SH-SY5Y (cell line): ENCODE data around the gene MACIR.

ENCODE experiments used
- GATA2 ChIP-seq: IDR thresholded peaks from 2 replicates; pipeline ENCODE4 v1.6.1; 2011; ENCODE audit warnings: mild to moderate bottlenecking, low read depth, low read length
- GATA3 ChIP-seq: IDR thresholded peaks from 2 replicates; pipeline ENCODE4 v1.6.1; 2011; ENCODE audit warnings: low read depth, mild to moderate bottlenecking, low read length, moderate library complexity

Gene MACIR

DNA sequence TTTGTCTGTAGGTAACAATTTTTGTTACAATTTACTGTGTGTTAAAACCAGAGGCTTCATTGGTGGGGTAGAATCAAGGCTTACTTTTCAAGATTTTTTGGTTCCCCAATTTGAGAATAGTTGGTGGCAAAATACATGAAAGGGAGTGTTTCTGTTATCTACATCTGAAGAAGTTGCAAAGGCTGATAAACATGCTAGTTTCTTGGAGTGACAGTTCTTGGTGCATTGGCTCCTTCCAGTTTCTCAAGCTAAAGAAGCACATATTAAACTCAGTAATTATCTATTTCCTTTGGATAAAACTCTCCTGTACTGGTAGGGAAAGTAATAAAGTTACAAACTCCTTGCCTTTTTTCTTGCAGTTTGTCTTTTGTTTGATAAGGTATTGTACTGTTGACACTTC is 5.9 kb downstream of the MACIR start:
- TF ChIP-seq GATA2 (no peak), GATA3 (no peak)

DNA sequence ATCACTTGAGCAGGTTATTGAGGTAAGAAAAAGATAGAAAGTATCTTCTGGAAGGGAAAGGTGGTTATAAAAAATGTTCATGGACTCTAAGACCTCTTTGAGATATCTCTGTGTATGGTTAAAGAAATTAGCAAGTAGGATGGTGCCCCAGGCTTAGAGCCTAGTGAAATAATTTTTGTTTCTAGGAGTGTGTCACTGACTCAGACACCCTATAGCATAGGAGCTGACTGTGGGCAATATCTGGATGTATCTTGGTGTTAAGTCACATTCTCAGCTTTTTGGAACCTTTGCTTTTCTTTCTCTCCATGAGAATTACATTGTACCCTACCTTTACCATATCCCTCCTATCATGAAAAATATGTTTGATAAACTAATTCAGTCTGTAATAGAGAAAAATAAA is 12.0 kb downstream of the MACIR start:
- TF ChIP-seq GATA3 (no peak), GATA2 (no peak)

DNA sequence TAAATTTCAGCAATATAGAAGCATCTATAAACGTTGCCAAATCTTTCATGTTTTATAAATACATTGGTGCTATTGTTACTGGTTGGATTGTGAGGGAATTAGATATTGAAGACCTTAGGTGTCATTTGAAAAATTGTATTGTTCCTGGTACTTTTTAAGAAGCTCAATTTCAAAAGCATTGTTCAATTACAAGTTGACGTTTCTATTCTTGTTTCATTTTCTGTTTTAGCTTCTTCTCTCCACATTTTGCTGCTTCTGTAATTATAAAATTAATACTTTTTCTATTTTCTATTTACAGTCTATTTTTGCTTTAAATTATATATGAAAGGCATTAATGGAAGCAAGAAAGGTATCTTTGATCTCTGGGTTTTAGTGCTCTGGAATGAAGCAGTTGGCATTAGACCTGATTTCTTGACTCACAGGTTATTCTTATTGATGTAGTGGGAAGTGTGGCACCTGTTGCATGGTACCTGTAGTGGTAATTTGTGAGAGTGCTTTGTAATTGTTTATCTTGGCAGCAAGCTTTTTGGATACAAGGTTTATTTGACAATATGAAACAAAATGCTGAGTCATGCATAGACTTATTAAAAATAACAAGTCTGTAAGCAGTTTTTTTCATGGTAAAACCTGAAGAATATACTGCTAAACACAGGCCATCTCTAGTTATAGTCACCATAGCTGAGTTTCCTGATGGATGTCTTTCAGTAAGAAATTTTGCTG is 13.2 kb downstream of the MACIR start:
- TF ChIP-seq GATA3 (no peak), GATA2 (no peak)

DNA sequence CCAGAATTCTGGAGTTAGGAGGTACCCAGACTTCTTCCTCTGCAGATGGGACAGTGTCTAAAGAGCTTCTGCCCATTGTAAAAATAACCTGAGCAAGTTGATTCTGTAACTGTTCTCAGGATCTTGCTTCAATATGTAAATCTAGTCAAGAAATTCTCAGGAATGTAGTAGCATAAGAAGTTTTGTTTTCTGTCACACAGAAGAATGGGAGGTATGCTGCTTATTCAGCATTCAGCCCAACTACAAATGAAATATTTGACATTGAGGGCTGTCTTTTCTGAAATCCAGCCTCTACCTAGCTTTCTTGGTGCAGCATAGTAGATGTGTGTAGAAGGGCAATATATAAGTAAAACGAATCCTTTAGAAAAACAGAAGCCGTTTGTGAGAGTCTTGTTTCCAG is 13.8 kb downstream of the MACIR start:
- no peak for TF ChIP-seq GATA3
- no peak for TF ChIP-seq GATA2

DNA sequence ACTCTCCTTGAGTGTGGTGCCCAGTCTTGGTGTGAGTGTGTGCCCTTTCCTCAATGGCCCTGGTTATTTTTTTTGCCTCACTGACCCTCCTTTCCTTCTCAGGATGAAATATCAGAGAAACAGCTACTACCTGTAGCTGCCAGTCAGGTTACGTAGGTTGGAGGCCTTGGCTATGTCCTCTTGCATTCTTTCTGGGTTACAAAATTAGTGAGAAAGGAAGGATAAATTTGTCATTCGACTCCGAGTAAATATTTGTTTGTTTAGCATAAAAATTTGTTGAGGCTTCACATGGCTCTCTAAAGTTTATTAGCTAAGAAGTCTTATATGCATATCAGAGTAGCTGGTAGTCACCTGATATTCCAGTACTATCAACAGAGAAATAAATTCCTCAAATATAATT is 15.4 kb downstream of the MACIR start:
- TF ChIP-seq GATA2: no peak
- TF ChIP-seq GATA3: no peak

DNA sequence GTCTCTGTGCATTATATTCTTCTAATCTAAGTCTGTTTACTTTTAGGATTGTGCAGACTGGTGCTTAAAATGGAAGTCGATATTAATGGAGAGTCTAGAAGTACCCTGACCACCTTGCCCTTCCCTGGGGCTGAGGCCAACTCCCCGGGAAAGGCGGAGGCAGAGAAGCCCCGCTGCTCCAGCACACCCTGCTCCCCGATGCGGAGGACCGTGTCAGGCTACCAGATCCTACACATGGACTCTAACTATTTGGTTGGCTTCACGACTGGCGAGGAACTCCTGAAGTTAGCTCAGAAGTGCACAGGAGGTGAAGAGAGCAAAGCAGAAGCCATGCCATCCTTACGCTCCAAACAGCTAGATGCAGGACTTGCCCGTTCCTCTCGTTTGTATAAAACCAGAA is 17.3 kb downstream of the MACIR start:
- TF ChIP-seq GATA3: no peak
- TF ChIP-seq GATA2: no peak

DNA sequence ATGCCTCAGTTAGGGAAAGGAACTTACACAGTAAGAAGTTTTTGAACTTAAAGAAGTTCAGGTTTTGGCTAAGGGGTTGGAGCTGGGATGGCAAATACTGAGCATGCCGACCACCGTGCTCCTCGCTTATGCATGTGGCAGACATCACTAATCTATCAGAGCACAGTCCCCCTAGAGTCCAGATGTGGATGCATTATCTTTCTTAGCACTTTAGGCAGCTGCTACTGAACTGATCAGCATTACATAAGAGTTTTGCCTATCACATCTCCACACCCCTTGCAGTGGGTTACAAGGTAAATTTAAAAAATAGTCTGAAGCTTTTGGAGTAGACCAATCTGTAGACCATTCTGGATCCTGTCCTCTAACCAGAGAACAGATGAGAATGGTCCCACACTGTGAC is 22.4 kb downstream of the MACIR start:
- TF ChIP-seq GATA2 (no peak), GATA3 (no peak)

DNA sequence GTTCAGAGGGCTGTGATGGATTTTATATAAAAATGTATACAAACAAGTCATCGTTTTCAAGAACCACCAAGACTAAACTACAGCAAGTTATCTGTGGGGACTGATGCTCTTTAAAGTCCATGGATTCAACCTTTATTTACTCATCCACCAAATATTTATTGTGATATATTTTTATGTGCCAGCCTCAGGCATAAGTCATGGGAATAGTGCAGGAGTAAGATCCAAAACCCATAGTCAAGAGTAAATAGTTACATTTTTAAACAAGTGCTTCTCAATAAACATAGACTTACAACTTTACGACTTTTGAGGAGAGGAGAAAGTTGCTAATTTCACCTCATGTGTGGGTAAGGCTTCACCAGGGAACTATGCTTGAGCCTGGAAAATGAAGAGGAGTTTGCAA is 24.6 kb downstream of the MACIR start:
- TF ChIP-seq GATA2: no peak

DNA sequence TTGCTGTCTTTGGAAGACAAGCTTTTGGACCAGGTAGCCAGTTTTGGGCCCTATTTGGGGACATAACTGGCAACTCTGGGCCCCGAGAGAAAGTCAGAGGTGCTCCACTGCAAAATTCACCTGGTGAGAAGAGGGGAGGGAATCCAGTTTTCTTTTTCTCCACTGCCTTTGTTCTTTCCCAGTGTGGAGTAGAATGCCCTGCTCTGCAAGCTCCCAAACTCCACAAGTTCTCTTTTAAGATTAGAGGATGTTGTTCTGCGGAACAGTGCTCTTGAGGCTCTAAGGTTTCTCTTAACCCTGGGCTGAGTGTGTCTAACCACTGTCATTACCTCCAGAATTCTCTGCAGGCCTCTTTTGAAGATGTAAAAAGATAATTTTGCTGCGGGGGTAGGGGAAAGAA is 25.3 kb downstream of the MACIR start:
- TF ChIP-seq GATA2: no peak
- TF ChIP-seq GATA3: no peak

DNA sequence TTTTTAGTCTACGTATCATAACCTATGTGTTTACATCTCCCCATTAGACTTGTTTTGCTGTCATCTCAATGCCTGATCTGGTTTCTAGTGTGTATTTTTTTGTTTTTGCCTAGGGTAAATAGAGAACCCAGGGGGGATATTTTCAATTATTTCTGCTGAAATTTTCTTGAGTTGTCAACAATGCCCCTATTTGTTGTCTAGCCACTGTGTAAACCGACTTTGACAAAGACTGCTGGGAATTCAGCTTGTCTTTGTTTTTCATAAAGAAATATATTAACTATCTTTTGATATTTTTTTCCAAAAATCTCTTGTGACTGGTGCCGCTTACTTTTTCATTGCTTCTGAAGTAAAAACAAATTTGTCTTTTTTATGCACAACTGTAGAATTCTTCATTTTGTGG is 28.1 kb downstream of the MACIR start:
- TF ChIP-seq GATA2 (no peak), GATA3 (no peak)

DNA sequence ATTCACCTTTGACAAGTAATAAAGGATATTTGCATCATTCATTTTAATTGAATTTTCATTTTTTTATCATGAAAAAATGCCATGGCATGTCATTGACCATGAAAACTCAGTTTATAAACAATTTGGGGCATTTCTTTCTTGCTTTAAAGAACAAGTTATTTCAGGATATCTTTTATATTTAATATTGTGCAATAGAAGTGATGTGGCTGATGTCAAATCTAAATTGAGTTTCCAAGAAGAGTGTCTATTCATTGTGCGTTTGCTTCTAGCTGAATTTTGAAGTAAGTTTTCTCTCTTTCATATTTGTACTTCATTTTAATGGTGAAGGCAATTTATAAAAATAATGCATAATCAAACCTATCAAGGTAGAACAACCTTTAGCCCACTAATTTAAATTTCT is 30.5 kb downstream of the MACIR start:
- TF ChIP-seq GATA3: no peak
- no peak for TF ChIP-seq GATA2

DNA sequence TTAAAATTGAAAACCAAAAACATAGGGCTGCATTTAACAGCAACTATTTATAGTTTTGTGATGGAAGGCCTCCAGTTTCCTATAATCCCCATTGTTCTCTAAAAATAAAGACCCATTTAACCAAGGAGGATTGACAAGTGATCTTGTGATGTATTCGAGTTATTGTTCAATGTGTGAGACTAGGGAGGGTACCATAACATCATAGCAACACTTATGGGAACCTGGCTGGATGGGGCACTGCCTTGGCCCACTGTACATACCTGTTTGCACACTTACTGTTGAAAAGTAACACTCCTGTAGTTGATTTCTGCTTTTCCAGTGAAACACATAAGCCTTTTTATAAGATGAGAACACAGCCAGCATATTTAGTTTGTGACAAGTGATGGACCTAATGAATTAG is 32.3 kb downstream of the MACIR start:
- no peak for TF ChIP-seq GATA3
- no peak for TF ChIP-seq GATA2

DNA sequence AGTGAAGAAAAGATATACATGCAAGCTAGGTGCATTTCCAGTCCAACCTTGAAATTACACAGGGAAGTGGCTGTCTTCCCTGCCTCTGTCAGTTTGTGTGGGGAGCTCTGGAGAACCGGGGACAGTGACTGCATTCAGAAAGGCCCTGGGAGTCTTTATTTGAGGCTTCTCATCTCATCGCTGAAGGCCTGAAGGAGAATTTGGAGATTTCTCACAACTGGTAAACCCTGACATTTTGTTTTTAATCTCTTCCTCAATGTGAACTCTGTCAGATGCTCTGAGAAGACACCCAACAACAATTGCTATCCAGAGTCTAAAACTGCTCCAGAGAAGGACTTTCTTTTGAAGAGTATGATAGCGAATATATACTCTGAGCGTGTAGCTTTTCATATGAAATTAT is 33.0 kb downstream of the MACIR start:
- TF ChIP-seq GATA3 (no peak), GATA2 (no peak)

DNA sequence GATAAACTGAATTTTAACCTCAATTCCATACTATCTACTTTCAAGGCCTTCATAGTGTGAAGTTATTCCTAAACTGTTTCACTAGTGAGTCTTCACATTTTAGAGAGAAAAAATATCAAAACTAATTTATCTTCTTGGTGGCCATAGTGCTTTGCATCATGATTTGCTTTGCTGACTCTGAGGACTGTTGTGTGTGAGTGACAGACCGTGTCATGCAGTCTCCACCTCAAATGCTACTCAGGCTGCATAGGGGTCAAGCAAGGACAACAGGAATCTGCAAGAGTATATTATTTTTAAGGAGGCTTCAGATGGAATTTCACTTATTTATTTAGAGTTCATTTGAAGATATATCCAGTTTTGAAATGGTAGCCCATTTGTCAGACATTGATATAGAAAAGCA is 34.5 kb downstream of the MACIR start:
- no peak for TF ChIP-seq GATA2
- no peak for TF ChIP-seq GATA3

DNA sequence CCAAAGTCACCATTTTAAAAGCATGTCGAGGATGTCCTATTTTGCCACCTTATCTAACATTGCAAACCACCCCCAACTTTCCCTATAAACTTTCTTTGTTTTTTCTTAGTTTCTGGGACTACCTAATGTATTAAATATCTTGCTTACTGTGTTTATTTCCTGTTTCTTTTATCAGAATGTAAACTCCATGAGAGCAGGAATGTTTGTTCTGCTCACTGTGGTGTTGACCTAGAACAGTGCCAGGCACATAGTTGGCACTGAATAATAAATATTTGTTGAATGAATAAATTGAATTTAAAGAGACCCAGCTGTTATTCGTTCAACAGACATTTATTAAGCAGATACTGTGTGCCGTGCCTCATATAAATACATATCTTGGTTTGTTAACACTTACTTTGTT is 35.2 kb downstream of the MACIR start:
- TF ChIP-seq GATA3 (no peak), GATA2 (no peak)

DNA sequence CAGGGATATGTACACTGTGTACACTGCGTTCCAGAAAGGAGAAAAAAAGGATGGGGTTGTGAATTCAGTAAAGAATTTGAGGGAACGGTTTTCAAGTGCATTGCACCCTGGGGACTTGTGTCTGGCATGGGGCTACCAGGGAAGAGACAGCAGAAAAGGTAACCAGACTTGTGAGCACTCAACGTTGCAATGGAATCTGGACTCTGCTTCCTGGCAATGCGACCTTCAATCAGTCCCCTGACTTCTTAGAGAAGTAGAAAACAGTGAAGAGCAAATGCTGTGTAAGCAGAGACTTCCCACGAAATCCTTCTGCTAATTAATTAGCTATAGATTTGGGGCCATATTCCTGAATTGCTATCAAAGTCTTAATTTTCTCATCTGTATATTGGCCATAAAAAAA is 36.3 kb downstream of the MACIR start:
- TF ChIP-seq GATA3 (no peak), GATA2 (no peak)

DNA sequence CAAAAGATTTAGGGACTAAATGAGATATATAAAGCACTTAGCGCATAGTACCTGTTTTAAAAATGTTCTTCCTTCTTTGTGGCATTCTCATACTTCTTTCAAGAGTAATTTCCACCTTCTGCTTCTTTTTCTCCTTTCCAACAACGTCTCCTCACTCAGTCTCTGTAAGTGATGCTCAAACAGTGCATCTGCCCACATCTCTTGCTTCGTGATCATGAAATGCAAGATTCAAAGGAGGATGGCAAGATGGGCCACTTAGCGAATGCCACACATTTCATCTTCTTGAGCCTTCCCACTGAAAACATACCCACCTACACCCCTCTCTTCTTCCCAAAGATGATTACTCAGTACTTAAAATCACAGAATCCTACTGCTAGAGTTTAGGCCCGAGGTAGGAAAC is 36.9 kb downstream of the MACIR start:
- TF ChIP-seq GATA3 (no peak), GATA2 (no peak)
